CD4-positive, alpha-beta memory T cell (primary cell): ENCODE data around the gene FUT8. TPM values are rescaled to one million over a fixed set of nuclear protein-coding genes. Genes with fewer than 3 reads are reported as not detected.

Source experiments
- CTCF ChIA-PET: fragments of 350-600 bp; sonication (Branson Sonifier 250); formaldehyde crosslinking; loops from one replicate; lab custom pipeline; 2021; ENCODE audit warnings: inconsistent platforms; ENCODE audit not compliant: partially characterized antibody; lab: Charles Lee
- POLR2A ChIA-PET: fragments of 350-600 bp; sonication (Branson Sonifier 250); formaldehyde crosslinking; loops from one replicate; lab custom pipeline; 2021; ENCODE audit not compliant: partially characterized antibody; lab: Charles Lee
- DNase-seq, 5 donors: peaks; one replicate each; pipeline versions ENCODE4 v3.0.0 to v3.0.0-alpha.2; 2020 to 2022; ENCODE audit warnings: mixed read lengths in 1 of 5
- H3K27ac ChIP-seq: one replicate; pipeline ENCODE4 v1.7.0; 2013; ENCODE audit warnings: low read depth, low read length
- H3K27me3 ChIP-seq: 2 replicates; pipeline ENCODE4 v1.7.0; 2013; ENCODE audit warnings: mild to moderate bottlenecking, low read length, moderate library complexity; ENCODE audit not compliant: insufficient read depth
- H3K36me3 ChIP-seq: 2 replicates; pipeline ENCODE4 v1.7.0; 2013; ENCODE audit warnings: mild to moderate bottlenecking, low read length, moderate library complexity; ENCODE audit not compliant: insufficient read depth
- H3K4me1 ChIP-seq: 2 replicates; pipeline ENCODE4 v1.7.0; 2013; ENCODE audit warnings: mild to moderate bottlenecking, low read length, moderate library complexity; ENCODE audit not compliant: insufficient read depth
- H3K4me3 ChIP-seq, 2 donors: one replicate each; pipeline ENCODE4 v1.7.0; 2013; ENCODE audit warnings: low read length in 2 of 2, mild to moderate bottlenecking in 1 of 2
- H3K9me3 ChIP-seq, 2 donors: one replicate each; pipeline ENCODE4 v1.7.0; 2013; ENCODE audit warnings: low read length in 2 of 2, control low read depth in 1 of 2; ENCODE audit not compliant: control insufficient read depth in 1 of 2
- H3K27ac Mint-ChIP-seq, 7 donors: one replicate each; pipeline ENCODE4 v1.8.0; 2020 to 2021; ENCODE audit warnings: mixed read lengths in 7 of 7, mild to moderate bottlenecking in 6 of 7, inconsistent platforms in 3 of 7, moderate library complexity in 3 of 7
- H3K27me3 Mint-ChIP-seq, 2 donors: one replicate each; pipeline ENCODE4 v1.8.0; 2020 to 2021; ENCODE audit warnings: mixed read lengths in 2 of 2
- H3K36me3 Mint-ChIP-seq, 2 donors: one replicate each; pipeline ENCODE4 v1.8.0; 2020 to 2021; ENCODE audit warnings: mixed read lengths in 2 of 2, inconsistent platforms in 1 of 2, mild to moderate bottlenecking in 1 of 2
- H3K4me1 Mint-ChIP-seq, 4 donors: one replicate each; pipeline ENCODE4 v1.8.0; 2020 to 2021; ENCODE audit warnings: mixed read lengths in 4 of 4, mild to moderate bottlenecking in 1 of 4
- H3K4me3 Mint-ChIP-seq, 8 donors: one replicate each; pipeline ENCODE4 v1.8.0; 2020 to 2021; ENCODE audit warnings: mixed read lengths in 8 of 8, mild to moderate bottlenecking in 7 of 8, moderate library complexity in 6 of 8, inconsistent platforms in 3 of 8
- H3K9me3 Mint-ChIP-seq, 8 donors: one replicate each; pipeline ENCODE4 v1.8.0; 2020 to 2021; ENCODE audit warnings: mixed read lengths in 8 of 8, mild to moderate bottlenecking in 5 of 8, inconsistent platforms in 3 of 8, moderate library complexity in 1 of 8
- intact Hi-C: fragments of 100-400 bp; cut with micrococcal nuclease; formaldehyde crosslinking; loops from one replicate; pipeline ENCODE4 v1.15.1; 2023
- polyA plus RNA-seq, 2 donors: library from polyadenylated mRNA; unstranded; fragments of 300-500 nt; fragmentation: Illumina TruSeq; gene quantifications; one replicate each; pipeline ENCODE4 v1.2.3, GENCODE V29; 2021
- total RNA-seq, 2 experiments: library from RNA; stranded (reverse); gene quantifications; one replicate each; pipeline ENCODE4 v1.2.3, GENCODE V29; 2021

The FUT8 gene
- total and polyA plus RNA-seq, 4 experiments from 2014 or later, result 10.6 to 51.0 (median 32.2) TPM

GRCh38 chr14:65774041-65774440 is 361.5 kb downstream of the FUT8 start:
- peaks cover 0 to 2% (median under 1%) of the 10 kb centered on the region in 8 donors for H3K9me3 Mint-ChIP-seq
- Histone ChIP-seq H3K4me3 (no peak overlapping the region), H3K36me3 (no peaks in the 10 kb centered on the region), H3K9me3 (no peaks in the 10 kb centered on the region), H3K27ac (no peak overlapping the region), H3K4me1 (no peaks in the 10 kb centered on the region), H3K27me3 (no peaks in the 10 kb centered on the region)
- no peaks in the 10 kb centered on the region for H3K36me3 Mint-ChIP-seq
- peak overlapping the region in 1 of 7 donors; percentile 57 for H3K27ac Mint-ChIP-seq
- DNase-seq, result no peak
- POLR2A ChIA-PET, result no interaction called here
- CTCF ChIA-PET, result no interaction called here
- intact Hi-C loops, result no loop called here
- peaks cover 0 to 1% of the 10 kb centered on the region in 2 donors for H3K27me3 Mint-ChIP-seq
- no peak overlapping the region for H3K4me3 Mint-ChIP-seq
- H3K4me1 Mint-ChIP-seq, result peaks cover 0 to 2% (median 0%) of the 10 kb centered on the region in 4 donors

GRCh38 chr14:65776193-65776852 is 363.8 kb downstream of the FUT8 start:
- ChIA-PET POLR2A (no interaction called here), CTCF (no interaction called here)
- H3K4me3 ChIP-seq, result no peak overlapping the region
- no peaks in the 10 kb centered on the region for H3K27me3 ChIP-seq
- DNase-seq, result no peak
- Mint-ChIP-seq H3K27ac (no peak overlapping the region), H3K9me3 (peaks cover 0 to 2% (median 0%) of the 10 kb centered on the region in 8 donors), H3K4me3 (no peak overlapping the region), H3K4me1 (peaks cover 0 to 2% (median 0%) of the 10 kb centered on the region in 4 donors), H3K36me3 (no peaks in the 10 kb centered on the region), H3K27me3 (peaks cover 0 to 1% of the 10 kb centered on the region in 2 donors)
- H3K9me3 ChIP-seq, result no peaks in the 10 kb centered on the region
- no peaks in the 10 kb centered on the region for H3K4me1 ChIP-seq
- intact Hi-C loops, result no loop called here
- no peak overlapping the region for H3K27ac ChIP-seq
- H3K36me3 ChIP-seq, result no peaks in the 10 kb centered on the region

- Histone ChIP-seq H3K4me1 (no peaks in the 10 kb centered on the region), H3K4me3 (no peak overlapping the region), H3K27ac (no peak overlapping the region), H3K9me3 (no peaks in the 10 kb centered on the region), H3K27me3 (no peaks in the 10 kb centered on the region), H3K36me3 (no peaks in the 10 kb centered on the region)
- H3K4me3 Mint-ChIP-seq, result no peak overlapping the region
- H3K27me3 Mint-ChIP-seq, result peaks cover 0 to 1% of the 10 kb centered on the region in 2 donors
- no peak for DNase-seq
- no peaks in the 10 kb centered on the region for H3K36me3 Mint-ChIP-seq
- CTCF ChIA-PET, result no interaction called here
- POLR2A ChIA-PET, result no interaction called here
- H3K9me3 Mint-ChIP-seq, result peaks cover 0 to 1% (median 0%) of the 10 kb centered on the region in 8 donors
- intact Hi-C loops, result no loop called here
- peaks cover 0 to 2% (median 0%) of the 10 kb centered on the region in 4 donors for H3K4me1 Mint-ChIP-seq
- no peak overlapping the region for H3K27ac Mint-ChIP-seq
Measured at GRCh38 chr14:65780566-65780965, 368.0 kb downstream of the FUT8 start.

- Mint-ChIP-seq H3K36me3 (no peaks in the 10 kb centered on the region), H3K27ac (no peak overlapping the region), H3K9me3 (peaks cover 0 to 1% (median 0%) of the 10 kb centered on the region in 8 donors), H3K4me3 (no peak overlapping the region), H3K27me3 (peaks cover 0 to 1% of the 10 kb centered on the region in 2 donors), H3K4me1 (no peaks in the 10 kb centered on the region)
- H3K4me3 ChIP-seq, result no peak overlapping the region
- no peaks in the 10 kb centered on the region for H3K4me1 ChIP-seq
- H3K9me3 ChIP-seq, result no peaks in the 10 kb centered on the region
- POLR2A ChIA-PET, result no interaction called here
- H3K27ac ChIP-seq, result no peak overlapping the region
- H3K36me3 ChIP-seq, result no peaks in the 10 kb centered on the region
- CTCF ChIA-PET, result no interaction called here
- intact Hi-C loops, result no loop called here
- no peak for DNase-seq
- H3K27me3 ChIP-seq, result no peaks in the 10 kb centered on the region
Measured at GRCh38 chr14:65783101-65783500, 370.6 kb downstream of the FUT8 start.

DNA sequence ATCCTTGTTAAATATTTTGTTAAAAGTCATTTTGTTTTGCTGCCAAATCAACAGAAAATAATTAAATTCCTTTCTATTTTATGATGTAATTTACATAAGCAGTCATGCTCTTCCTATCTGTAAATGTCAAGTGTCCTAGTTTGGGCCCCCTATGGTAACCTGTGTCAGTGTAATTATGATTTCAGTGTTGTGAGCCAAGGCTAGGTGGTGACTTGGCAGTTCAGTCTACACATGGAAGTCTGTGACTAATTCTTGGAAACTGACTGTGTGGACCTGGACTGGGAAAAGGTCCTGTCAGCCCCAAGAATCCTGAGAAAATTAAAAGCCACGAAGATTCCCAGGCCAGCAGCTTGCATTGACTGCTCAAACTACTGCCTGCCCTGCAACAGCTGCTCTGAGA is 371.0 kb downstream of the FUT8 start:
- Mint-ChIP-seq H3K36me3 (no peaks in the 10 kb centered on the region), H3K4me3 (no peak overlapping the region), H3K9me3 (no peaks in the 10 kb centered on the region), H3K4me1 (no peaks in the 10 kb centered on the region), H3K27me3 (no peaks in the 10 kb centered on the region), H3K27ac (peak overlapping the region in 1 of 7 donors; percentile 31)
- H3K4me1 ChIP-seq, result no peaks in the 10 kb centered on the region
- no peak for DNase-seq
- H3K27ac ChIP-seq, result no peak overlapping the region
- intact Hi-C loops, result no loop called here
- no peaks in the 10 kb centered on the region for H3K27me3 ChIP-seq
- ChIA-PET CTCF (no interaction called here), POLR2A (no interaction called here)
- no peak overlapping the region for H3K4me3 ChIP-seq
- no peaks in the 10 kb centered on the region for H3K9me3 ChIP-seq
- H3K36me3 ChIP-seq, result no peaks in the 10 kb centered on the region

DNA sequence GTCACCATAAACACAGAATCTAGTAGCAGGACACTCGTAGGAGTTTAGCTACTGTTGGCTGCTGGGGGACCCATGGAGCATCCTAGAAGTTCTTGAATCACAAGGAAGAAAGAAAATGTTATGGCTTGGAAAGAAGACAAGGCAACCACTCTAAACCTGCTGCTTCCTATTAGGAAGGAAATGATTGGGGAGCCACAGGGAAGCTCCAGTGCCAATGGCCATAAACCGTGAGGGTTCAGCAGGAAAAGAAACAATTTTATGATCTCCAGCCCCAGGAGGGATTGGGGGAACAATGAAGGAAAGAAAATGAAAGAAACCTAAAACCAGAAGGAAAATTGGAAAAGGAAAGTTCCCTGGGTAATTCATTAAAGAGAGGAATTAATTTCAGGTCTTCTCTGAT is 372.0 kb downstream of the FUT8 start:
- Mint-ChIP-seq H3K4me3 (no peak overlapping the region), H3K36me3 (no peaks in the 10 kb centered on the region), H3K9me3 (no peaks in the 10 kb centered on the region), H3K27ac (no peak overlapping the region), H3K27me3 (no peaks in the 10 kb centered on the region), H3K4me1 (no peaks in the 10 kb centered on the region)
- H3K4me3 ChIP-seq, result no peak overlapping the region
- no peaks in the 10 kb centered on the region for H3K27me3 ChIP-seq
- intact Hi-C loops, result no loop called here
- ChIA-PET POLR2A (no interaction called here), CTCF (no interaction called here)
- H3K36me3 ChIP-seq, result no peaks in the 10 kb centered on the region
- no peak overlapping the region for H3K27ac ChIP-seq
- DNase-seq, result no peak
- no peaks in the 10 kb centered on the region for H3K4me1 ChIP-seq
- no peaks in the 10 kb centered on the region for H3K9me3 ChIP-seq

GRCh38 chr14:65787461-65787860 is 374.9 kb downstream of the FUT8 start:
- Histone ChIP-seq H3K27me3 (no peaks in the 10 kb centered on the region), H3K27ac (no peak overlapping the region), H3K4me3 (no peak overlapping the region), H3K9me3 (no peaks in the 10 kb centered on the region), H3K36me3 (no peaks in the 10 kb centered on the region), H3K4me1 (no peaks in the 10 kb centered on the region)
- CTCF ChIA-PET, result no interaction called here
- Mint-ChIP-seq H3K4me3 (no peak overlapping the region), H3K4me1 (no peaks in the 10 kb centered on the region), H3K27me3 (no peaks in the 10 kb centered on the region), H3K9me3 (no peaks in the 10 kb centered on the region), H3K36me3 (no peaks in the 10 kb centered on the region), H3K27ac (no peak overlapping the region)
- intact Hi-C loops, result no loop called here
- no peak for DNase-seq
- POLR2A ChIA-PET, result interaction anchor here (0.6 kb wide), 1 partner anchor 1723 kb away, joined by 3 read pairs; no protein-coding TSS in a partner anchor
